GM11168 (cell line): ENCODE data around the gene TCF20.

Experiments used
- in situ Hi-C: fragments of 300-500 bp; cut with MboI; formaldehyde crosslinking; loops from one replicate; pipeline ENCODE4 v1.12.0; 2022; ENCODE audit warnings: low sequenced_read_pairs; ENCODE audit not compliant: unreplicated experiment

Gene TCF20

DNA sequence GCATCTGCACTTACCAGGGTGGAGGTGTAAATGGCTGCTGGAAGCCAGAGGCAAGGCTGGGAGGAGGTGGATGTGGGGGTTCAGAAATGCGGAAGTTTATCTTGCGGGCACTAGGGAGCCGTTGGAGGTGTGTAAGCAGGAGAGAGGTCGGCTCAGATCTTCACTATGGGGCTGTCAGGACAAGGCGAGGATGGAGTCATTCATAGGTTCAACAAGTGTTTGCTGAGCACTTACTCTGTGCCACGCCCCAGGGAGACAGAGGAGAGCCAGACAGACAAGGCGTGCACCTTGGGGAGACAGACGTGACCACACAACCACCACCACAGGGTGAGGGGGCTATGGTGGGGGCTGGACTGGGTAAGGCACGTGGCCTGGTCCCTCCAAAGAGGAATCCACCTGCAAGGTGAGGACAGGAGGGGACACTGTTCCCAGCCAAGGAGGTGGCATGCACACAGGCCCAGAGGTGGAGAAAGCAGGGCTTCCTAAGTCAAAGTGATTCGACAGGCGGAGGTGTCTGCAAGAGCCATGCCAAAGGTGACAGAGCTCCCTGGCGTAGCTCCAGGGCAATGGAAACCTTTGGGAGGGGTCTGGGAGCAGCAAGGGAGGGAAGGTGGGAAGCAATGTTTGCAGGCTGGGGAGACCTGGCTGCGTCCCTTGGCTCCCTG, 30.8 kb upstream of the TCF20 start:
- in situ Hi-C loops = no loop called here

DNA sequence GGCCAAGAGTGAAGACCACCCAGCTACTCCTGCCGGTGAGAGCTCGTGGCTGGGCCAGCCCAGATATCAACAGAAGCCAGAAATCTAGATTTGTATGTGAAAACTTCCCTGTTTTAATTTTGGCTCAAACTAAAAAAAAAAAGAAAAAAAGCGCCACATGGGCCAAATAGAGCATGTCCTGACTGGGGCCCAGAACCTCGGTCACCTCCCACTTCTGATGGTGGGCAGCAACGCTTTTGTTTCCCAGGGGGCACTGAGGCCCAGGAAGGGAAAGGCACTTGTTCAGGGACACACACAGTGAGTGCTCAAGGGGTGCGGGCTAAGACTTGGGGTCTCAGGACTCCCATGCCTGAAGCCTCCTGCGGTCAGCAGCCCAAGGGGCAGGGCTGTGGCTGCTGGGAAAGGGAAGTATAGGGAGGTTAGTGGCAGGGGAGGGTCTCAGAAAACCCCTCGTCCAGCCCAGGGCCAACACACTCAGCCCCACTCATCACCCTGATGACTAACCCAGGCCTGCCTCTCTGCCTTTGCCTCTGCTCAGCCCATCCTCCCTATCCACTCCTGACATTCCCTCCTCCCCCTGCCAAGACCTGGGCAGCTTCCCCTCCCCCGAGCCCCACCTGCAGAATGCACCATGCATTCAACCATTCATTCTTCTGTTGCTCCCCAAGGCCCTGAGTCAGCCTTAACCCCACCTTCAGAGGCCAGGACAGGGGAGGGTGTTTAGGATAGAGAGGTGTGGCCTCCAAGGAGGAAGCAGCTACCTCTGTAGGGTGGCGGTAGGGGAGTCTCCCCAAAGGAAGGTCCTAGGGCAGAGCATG, 30.0 kb upstream of the TCF20 start:
- in situ Hi-C loops = no loop called here

DNA sequence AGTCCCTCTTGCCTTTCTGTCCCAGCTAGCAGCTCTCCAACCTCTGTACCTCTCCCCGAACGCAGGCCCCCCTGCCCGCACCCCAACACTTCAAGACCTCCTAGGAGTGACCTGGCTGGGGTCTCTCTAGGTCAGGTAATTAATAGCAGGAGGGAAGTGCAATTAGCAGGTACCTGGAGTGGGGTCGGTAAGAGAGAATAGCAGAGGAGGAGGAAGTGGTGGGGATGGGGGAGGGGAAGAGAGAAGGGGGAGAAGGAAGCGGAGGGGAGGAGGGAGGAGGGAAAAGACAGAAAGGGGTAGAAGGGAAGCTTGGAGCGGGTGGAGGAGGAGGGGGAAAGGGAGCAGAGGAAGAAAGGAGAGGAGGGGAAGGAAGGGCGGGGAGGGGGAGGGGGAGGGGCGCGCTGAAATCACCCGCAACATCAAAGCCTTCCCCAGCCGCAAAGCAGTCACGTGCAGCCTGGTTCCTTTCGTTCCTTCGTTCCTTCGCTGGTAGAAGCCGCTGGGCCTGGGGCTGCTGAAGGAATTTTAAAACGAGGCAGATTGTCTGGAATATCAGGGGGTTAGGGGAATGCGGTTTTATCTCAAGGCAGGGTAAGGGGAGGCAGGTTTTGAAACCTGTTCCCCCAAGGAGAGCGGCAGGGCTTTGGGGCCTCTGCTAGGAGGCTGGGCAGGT, 29.3 kb upstream of the TCF20 start:
- in situ Hi-C loops = no loop called here

- in situ Hi-C loops = no loop called here
Measured at GRCh38 chr22:42298746-42299145, 28.3 kb upstream of the TCF20 start.

DNA sequence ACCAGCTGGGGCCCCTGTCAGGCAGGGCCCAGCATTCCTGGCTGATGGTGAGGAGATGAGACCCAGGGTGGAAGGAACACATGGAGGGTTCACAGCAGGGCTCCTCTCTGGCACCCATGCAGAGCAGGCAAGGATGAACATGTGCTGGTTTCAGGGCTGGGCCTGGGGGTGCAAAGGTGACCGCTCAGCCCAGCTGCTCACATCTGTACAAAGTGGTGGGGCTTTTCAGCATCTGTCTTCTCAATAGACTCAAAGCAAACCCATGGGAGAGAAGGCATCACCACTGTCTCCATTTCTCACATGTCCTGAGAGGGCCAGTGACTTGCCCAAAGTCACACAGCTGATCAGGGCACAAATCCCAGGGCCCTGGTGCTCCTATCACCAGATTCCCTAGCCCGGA, 27.3 kb upstream of the TCF20 start:
- in situ Hi-C loops = no loop called here

DNA sequence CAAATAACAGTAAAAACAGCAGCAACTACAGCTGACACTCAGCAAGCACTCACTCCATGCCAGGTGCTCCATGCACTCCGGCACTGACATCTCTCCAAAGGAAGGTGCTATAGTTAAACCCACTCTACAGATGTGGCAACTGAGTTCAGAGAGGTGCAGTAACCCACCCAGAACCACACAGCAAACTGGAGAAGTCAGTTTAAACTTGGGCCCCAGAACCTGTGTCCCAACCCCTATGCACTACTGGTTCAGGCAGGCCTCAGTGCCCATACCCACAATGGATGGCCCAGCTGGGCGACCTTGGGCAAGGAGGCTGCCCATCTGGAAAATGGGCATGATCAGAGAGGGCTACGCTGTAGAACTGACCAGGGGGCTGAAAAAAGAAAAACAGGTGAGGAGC, 26.4 kb upstream of the TCF20 start:
- in situ Hi-C loops = no loop called here

- in situ Hi-C loops = no loop called here
Measured at GRCh38 chr22:42296381-42296853, 26.0 kb upstream of the TCF20 start.

DNA sequence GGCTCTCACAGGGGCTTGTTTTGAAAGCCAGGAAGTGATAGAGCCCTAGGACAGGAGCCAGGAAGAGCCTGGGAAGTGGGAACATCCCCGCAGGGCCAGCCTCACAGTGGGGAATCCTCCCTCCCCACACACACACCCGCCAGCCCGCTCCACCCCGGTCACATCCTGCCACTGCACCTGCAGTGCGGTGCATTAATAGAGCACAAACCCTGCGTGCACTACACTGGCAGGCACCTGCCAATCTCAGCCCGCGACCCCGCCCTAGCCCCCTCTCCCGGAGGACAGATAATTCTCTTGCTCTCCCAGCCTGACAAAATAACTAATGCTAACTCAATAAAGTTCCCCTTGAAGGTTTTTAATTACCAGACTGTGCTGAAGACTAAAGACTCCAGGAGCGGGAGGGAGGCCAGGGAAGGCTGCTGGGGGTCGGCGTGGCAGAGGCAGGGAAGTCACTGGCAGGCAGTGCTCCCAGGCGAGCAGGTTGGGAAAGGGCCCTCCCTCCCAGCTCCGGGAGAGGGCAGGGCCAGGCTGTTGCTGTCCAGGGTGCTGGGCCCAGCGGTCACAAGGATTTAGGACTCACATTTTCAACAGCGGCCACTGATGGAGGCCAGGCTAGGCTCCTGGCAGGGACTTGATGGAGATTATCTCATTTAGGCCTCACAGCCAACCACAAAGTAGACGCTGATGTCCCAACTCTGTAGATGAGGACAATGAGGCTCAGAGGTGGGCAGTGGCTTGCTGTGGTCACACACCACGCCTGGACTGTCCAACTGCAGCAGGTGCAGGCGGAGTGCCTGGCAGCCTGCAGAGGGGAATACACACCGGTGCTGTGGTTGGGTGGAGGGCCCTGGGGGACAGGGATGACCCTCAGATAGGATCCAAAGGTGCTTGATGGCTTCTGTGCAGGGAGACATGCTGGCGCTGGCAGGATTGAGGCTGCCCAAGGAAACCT, 23.9 kb upstream of the TCF20 start:
- in situ Hi-C loops = no loop called here

DNA sequence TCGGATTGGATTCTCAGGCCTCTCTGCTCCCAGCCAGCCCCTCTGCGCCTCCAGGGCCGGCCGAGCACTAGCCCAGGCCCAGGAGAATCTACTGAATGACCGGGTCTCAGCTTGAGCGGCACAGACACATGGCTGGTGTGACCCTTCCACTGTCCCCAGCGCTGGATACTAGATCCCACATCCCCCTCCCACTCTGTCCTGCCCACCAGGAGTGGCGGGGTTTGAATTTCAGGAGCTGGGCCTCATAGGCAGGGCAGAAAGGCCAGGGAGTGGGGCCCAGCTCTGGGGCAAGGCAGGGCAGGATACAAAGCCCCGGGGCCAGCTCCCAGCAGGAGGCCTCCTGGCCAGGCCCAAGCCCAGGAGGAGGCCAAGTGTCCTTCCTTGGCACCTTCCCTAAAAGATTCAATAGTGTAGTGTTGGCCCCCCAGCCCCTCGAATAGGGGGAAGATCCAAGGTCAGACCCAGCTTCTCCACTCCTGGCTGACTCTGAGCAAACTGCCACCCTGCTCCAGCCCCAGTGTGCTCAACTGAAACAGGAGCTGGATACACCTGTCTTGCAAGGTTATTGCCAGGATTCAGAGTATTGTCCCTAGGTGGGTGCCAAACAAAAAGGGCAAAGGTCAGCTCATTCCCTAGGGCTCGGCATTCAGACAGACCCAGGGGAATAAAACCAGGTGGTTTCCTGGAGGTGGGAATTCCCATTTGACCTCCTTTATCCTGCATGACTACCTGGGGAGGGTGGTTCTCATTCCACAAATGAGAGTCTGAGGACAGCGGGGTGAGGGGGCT, 22.5 kb upstream of the TCF20 start:
- in situ Hi-C loops = no loop called here

DNA sequence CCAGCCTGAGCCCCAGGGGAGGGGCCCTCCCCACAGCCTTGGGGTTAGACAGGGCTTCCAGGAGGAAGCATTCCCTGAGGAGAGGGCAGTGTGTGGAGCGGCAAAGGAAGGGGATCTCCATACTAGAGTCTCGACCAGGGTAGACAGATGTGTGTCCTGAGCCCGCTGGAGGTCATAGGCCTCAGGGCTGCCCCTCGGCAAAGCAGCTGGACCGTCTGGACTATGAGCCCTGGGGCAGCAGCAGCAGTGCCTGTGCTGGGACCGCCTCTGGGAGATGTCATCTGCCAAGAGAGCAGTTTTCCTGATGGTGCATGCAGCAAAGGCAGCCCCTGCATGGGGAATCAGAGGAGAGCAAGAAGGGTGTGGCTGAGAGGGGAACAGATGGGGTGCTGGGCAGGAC, 20.8 kb upstream of the TCF20 start:
- in situ Hi-C loops = no loop called here

DNA sequence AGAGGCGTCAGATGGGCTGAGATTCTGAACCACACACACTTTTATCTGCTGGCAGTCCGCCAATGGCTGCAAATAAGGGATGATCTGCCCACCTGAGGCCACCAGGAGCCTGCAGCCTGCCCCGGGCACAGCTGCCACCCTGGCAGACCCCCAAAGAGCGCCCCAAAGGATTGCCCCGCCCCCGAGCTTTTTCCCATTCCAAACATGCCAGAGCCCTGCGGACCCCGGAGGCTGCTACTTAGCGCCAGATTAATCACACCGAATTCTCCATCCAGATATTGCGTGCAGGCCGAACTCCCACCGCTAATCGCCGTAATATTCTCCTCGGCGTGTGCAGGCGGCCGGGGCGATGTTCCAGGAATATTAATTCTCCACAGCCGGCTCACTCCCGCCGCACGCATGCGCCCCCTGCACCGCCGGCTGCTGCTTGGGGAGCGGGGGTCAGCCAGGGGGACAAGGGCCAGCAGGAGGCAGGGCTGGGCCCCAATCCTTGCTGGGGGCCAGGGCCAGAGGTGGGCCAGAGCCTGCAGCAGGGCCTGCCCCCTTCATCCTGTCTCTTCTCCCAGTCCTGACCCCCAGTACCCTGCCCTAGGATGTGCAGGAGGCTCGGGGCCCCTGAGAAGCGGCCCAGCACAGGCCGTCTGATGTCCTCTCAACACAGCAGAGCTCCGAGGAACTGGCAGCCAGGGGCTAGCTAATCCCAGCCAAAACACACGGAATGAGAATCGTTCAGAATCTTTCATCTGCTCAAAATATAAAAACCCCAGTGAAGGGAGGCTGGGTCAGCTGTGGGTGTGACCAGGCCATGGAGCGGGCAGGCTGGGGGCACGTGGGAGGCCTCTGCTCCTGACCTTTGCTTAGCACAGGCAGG, 19.5 kb upstream of the TCF20 start:
- in situ Hi-C loops = no loop called here

- in situ Hi-C loops = no loop called here
Measured at GRCh38 chr22:42288791-42289190, 18.3 kb upstream of the TCF20 start.

DNA sequence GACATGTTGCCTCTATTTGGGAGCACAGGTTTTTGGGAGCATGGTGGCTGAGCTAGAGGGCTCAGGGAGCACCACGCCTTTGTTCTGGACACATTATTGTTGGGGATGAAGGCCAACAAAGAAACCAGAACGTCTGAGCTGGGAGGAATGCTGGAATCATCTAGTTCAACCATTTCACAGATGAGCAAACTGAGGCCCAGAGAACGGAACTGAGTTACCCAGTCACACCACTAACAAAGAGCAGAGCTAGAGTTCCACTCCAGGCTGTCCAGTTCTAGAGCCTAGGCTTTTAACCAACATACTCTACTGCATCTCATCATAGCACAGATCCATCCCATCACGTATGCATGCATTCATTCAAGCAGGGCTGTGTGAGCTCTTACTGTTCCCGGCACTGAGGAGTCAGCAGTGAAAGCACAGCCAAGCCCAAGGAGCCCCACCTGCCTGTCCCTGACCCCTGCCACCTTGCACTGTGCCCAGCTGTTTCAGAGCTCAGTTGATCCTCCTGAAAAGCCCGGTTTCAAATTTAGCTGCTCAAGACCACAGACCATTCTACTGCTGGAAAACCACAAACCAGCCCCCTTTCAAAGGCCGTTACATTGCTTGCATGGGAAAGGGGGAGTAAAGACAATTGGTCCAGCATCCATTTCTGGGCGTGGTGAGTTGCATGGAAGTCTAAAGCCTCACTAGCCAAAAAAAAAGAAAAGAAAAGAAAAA, 16.9 kb upstream of the TCF20 start:
- in situ Hi-C loops = no loop called here

GRCh38 chr22:42286205-42286604, 15.8 kb upstream of the TCF20 start:
- in situ Hi-C loops = no loop called here

GRCh38 chr22:42285604-42286003, 15.2 kb upstream of the TCF20 start:
- in situ Hi-C loops = no loop called here

GRCh38 chr22:42284643-42285181, 14.3 kb upstream of the TCF20 start:
- in situ Hi-C loops = no loop called here

GRCh38 chr22:42284202-42284591, 13.7 kb upstream of the TCF20 start:
- in situ Hi-C loops = no loop called here
